Measurements from ENCODE around the gene DALRD3.

Gene DALRD3

GRCh38 chr3:48974076-48974864 lies 44.1 kb downstream of the DALRD3 start:
- no peak for DNase-seq

GRCh38 chr3:48970586-48970985 lies 47.8 kb downstream of the DALRD3 start:
- DNase-seq = no peak

GRCh38 chr3:48966876-48967361 lies 51.5 kb downstream of the DALRD3 start:
- no peak for DNase-seq

GRCh38 chr3:48966367-48966766 lies 52.0 kb downstream of the DALRD3 start:
- DNase-seq = no peak
